Activated CD4-positive, CD25-positive, alpha-beta regulatory T cell treated with anti-CD3 and anti-CD28 coated beads, Interleukin-2, amount 50 U/mL, for 16 hours (primary cell): ENCODE data around the gene ASPRV1.

Experiments
- DNase-seq: peaks from one replicate; pipeline ENCODE4 v3.0.0-alpha.2; 2020; ENCODE audit warnings: low read depth, low spot score

Gene ASPRV1

GRCh38 chr2:69989009-69989408 is 27.6 kb upstream of the ASPRV1 start:
- no peak for DNase-seq

GRCh38 chr2:69988086-69988635 is 26.7 kb upstream of the ASPRV1 start:
- no peak for DNase-seq

DNA sequence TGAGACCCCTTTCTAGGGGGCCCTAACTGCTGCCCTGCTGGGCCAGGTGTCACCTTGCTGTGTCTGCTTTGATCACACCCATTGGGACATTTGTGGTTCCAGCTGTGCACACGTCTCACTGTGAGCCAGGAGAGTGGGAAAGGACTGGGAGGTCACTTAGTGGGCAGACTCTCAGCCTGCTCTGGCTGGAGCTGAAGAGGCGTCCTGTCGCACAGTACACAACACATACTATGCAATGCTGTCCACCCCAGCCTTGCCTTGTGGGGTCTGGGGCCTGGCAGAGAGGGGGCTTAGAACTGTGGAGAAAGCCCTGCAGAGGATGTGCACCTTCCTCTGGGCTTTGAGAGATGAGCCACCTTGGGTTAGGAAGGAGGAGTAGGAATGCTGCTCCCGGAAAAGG is 25.3 kb upstream of the ASPRV1 start:
- no peak for DNase-seq

DNA sequence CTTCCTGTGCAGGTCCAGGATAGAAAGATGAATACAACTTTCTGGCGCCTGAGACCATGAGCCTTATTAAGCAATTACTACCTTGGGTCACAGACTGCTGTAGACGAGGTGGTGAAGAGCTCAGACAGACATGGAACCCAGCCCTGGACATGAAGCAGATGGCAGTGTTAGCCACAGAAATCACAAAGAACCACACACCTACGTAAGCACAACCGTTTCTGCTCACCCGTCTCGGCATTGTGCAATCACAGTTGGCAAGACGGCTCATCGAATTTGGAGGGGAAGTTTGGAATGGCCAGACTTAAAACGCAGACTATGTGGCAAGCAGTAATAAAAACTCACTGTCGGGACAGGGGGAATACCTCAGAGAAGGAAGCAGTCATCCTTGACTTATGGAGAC is 24.3 kb upstream of the ASPRV1 start:
- no peak for DNase-seq

GRCh38 chr2:69985216-69985615 is 23.8 kb upstream of the ASPRV1 start:
- no peak for DNase-seq

GRCh38 chr2:69983392-69983966 is 22.0 kb upstream of the ASPRV1 start:
- DNase-seq: no peak

DNA sequence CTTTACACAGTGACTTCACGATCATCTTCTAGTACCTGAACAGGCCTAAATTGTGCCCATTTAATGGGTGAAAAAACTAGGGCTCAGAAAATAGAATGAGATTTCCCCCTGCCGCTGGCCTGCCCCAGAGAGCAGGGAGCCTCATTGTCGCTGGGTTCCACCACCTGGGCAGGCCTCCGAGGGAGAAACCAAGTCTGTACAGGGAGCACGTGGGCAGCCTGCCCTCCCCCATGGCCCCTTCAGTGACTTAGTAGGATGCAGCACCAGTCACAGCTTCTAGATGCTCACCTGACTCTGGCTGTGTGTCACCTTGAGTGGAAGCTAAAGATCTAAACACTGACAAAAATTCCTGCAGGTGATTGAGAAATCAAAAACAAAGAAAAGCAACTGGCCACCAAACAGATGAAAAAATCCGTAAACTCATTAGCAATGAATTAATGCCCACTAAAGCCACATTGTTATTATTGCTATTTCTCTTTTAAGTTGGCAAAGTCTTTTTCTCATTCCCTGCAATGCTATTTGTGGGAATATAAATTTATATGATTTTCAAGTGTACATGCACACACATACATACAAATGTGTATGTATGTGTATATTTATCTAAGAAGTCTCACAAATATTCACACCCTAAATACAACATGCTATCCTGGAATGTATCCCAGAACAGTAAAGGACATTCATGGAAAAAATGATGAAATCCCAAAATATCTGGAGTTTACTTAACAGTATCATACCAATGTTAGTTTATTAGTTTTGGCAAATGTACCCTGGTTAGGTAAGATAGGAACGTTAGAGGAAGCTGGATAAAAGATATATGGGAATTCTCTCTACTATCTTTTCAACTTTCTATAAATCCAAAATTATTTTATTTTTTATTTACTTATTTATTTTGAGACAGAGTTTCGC is 18.7 kb upstream of the ASPRV1 start:
- no peak for DNase-seq

DNA sequence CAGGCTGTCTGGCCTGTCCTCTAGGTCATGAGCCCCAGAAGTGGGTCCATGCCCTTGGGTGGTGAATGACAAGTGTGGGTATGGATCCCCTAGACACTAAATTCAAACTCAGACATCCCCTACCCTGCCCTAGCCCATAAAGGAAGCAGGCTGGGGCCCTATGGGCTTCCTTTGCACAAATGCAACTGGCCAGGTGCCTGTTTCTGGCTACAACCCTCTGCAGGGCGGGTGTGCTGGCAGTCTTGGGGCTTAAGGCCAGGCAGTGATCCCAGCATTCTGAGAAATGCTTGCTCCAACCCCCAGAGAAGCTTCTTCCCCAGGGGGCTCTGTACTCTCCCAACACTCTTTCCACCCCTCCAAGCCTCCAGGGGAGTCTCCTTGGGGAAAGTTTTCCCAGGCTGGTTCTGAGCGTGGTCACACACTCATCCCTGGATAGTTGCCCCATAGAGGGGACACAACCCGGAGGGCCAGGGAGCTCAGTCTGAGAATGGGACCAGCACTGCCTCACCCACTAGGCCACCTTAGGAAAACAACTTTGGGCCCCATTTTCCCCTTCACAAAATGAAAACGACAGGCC is 16.6 kb upstream of the ASPRV1 start:
- DNase-seq: no peak

DNA sequence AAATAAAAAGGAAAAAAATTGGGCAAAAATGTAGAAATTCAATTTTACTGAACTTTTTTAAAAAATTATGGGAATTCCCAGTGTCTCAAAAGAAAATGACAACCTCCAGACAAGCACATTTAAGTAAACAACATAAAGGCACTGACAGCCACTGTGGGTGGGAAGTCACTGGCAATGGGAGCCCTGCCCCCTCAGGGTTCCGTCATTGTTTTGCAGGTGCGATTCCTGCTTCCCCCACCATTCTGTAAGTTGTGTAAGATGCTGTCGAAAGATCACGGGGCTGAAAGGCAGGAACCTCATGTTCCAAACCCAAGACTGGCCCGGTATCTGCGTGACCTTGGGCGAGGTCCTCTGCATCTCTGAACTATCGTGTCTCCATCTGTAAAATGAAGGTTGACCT is 15.8 kb upstream of the ASPRV1 start:
- no peak for DNase-seq

DNA sequence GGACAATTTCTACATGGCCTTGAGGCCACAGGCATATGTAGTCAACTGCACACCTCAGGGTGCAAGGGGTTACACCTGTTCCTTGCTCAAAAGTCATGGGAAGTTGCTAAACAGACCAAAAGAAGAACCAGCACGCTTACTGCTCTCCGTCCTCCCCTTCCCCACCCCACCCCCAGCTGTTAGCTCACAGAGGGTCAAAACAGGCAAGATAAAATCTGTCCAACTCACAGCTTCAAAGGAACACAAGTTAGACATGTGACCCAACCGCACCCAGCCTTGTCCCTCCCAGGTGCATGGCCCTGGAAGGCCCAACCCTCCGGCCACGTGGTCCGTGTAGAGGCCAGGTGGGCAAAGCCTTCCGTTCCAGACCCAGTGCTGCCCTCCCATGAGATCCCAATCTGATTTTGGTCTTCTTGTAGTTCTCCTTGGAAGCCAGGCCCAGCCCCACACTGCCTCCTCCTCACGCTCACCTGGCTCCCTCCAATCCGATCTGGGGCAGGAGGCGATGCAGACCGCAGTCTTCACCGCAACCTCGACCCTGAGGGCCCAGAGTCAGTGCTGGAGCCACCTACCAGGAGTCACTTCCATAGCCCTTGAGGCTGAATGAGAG is 14.5 kb upstream of the ASPRV1 start:
- no peak for DNase-seq

DNA sequence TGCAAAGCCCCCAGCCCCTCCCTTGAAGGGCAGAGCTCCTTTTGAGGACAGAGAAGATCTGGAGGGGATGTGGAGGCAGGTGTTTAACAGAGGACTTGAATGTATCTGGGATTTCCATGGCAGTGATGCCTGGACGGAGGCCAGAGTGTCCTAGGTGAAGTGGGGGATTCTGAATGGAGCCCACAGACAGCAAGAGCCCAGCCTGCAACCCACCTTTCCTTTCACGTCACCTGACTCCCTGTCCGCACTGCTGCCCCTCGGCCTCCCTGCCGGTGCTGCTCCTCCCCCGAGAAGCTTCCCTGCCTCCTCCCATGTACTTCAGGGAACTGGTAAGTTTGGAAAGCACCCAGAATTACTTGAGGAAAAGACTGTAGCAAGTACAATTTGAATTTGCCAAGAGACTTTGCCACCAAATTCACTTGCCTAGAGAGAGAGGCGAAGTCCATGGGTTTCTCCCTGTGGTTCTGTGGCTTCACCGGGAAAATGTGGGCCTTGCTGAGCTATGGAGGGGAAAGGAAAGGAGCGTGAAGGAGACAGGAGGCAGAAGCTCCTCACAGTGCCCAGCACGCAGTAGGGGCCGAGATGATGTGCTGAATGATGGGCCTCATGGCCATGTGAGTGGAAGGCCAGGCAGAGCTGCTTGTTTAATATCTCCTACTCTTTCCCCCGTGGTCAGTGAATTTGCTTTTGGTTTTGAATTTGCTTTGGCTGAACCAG is 13.9 kb upstream of the ASPRV1 start:
- DNase-seq: no peak

GRCh38 chr2:69973335-69973735 is 11.9 kb upstream of the ASPRV1 start:
- DNase-seq: no peak

DNA sequence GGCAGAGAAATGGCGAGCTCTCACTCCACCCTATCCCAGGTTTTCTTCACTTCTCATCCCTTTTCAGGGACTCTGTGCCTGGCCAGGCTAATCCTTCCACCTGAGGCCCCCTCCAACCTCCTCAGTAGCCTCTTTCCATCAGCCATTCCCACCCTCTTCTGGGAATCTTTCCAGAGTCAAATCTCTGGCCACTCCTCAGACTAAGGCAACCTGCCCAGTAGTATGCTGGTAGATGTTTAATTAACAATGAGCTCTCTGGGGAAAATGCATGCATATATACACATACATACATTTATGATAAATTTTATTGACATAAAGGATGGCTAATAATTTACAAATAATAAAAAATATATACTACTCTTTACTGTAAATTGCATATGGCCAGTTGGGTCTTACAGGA is 11.4 kb upstream of the ASPRV1 start:
- no peak for DNase-seq

DNA sequence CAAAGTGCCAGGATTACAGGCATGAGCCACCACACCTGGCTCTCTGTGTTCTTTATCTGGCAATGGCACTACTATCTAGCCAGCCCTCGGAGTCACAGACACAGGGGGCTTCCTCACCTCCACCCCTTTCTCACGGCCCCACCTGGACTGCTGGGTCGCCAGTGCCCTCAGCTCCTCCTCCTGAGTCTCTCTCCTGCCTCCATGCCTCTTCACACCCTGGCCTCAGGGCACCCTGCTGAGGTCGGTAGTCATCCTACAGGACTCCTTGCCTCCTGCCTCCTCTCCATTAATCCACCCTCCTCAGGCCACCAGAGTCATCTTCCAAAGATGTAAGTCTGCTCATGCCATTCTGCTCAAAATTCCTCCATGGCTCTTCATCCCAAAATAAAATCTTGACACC is 8.6 kb upstream of the ASPRV1 start:
- no peak for DNase-seq

GRCh38 chr2:69969126-69969983 is 7.9 kb upstream of the ASPRV1 start:
- DNase-seq: no peak

DNA sequence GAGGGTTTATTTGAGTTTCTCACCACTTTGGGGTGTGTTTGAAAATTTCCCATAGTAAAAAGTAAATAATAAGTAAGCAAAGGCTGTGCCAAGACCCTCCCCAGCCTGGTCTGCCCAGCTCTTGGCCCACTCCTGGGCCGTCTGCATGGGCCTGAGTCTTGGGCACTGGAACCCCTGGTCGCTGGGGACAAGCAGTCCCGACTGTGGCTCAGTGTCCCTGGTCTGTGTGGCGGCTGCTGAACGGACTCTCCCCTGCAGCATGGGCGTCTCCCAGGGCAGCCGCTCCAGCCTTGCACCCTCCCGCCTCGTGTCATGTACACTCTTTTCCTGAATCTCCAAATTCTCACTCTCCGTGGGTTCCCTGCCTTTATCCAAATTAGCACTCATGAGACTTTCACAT is 7.2 kb upstream of the ASPRV1 start:
- DNase-seq: no peak

DNA sequence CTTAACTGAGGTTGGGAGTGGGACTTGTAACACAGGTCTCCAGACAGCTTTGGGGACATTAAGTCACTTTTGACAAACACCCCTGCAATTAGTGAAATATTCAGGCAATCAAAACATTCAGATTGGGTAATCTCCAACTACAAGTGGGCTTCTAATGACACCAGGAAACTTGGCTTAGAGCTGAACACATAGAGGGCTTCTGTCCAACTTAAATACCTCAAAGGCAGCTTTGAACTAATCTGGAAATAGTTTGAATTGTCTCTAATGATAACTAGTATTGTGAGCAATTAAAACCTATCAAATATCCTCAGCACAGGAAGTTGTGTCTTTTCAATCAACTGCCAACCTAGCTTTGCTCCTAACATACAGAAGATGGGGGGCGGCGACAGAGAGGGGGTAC is 5.1 kb upstream of the ASPRV1 start:
- DNase-seq: no peak

- no peak for DNase-seq
Measured at GRCh38 chr2:69965756-69966445, 4.5 kb upstream of the ASPRV1 start.

- no peak for DNase-seq
Measured at GRCh38 chr2:69964353-69964841, 3.0 kb upstream of the ASPRV1 start.
